GM21526 (cell line): Measurements from ENCODE around the gene ETV3.
"Not testable (repeated sequence)": the region's sequence is repeated elsewhere in the genome, so short reads cannot be mapped to it uniquely, and the experiment has no call there.

ENCODE experiments used
- ATAC-seq: cut with Tn5 transposase; IDR thresholded peaks from one replicate; pipeline ENCODE4 v1.9.1; 2021; ENCODE audit warnings: moderate library complexity; ENCODE audit not compliant: unreplicated experiment, low FRiP score

The ETV3 gene

DNA sequence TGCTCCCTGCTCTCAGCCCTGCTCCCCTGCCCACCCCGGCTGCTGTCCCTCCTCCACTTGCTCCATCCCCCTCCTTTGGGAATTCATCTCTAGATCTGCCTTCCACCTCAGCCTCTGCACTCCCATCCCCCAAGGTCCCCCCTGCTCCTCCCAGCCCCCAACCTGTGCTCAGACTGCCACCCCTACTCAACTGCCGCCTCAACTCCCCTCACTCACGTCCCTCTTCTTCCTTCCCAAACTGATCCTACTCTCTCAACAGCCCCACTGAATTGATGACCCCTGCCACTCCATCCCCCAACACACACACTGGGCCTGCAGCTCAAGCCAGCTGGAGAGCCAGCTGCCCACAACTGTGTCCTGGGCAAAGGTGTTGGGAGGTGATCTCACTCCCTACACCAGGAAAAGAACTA lies 22.8 kb downstream of the ETV3 start:
- ATAC-seq: no peak

DNA sequence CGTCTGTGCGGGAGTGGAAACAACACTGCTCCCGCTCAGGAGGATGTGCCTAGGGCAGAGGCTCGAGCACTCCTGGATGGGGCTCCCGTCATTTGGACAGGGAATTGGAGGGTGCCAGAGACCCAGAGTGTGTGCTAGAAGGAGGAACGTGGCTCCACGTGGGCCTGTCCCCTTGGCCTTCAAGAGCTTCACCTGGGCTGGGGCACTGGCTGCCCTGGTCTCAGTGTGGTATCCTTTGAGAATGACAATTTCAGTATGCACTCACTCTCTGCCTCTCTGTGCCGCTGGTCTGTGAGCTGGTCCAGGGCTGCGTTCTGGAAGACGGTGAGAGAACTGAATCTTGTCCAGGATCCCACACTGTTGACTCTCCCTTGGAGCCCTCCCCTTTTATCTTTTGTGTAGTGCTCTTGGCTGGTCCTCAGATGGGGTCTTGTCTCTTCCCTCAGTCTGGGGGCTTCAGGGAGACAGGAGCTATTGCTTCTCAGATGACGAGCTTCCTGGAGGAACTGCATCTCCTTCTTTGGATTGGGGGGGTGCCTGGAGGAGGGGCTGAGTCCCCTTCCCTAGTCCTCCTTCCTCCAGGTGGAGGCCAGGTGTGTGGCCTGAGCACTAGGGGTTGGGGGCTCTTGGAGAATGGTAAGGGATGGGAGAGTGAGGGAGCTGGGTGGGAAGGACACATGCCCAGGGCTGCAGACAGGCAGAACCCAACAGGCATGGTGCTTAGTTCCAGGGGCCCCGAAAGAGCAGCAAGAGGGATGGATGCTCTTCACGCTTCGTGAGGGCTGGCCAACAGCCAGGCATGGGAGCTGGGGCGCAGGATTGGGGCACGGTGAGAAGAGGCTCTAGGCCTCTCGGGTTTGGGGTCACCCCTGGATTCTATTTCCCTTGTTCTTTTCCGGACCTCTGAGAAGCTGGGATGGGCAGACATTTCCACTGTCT lies 23.7 kb downstream of the ETV3 start:
- ATAC-seq: no peak

DNA sequence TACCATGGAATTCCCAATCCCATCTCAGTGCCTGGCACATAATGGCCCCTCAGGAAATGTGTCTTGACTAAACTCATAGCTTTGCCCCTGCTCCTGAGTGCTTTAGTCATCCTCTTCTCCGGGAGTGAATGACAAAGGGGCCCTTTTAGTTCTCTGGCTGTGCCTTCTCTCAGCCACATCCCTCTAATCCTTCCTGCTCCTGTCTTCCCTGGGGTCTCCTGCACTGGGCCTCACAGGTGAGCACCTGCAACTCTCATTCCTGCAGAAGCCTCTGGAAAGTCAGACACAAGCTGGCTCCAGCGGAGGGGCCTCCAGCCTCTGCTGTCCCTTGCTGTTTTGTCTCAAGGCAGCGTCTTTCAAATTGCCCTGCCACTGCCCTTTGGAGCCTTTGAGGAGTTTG lies 24.6 kb downstream of the ETV3 start:
- ATAC-seq: no peak

DNA sequence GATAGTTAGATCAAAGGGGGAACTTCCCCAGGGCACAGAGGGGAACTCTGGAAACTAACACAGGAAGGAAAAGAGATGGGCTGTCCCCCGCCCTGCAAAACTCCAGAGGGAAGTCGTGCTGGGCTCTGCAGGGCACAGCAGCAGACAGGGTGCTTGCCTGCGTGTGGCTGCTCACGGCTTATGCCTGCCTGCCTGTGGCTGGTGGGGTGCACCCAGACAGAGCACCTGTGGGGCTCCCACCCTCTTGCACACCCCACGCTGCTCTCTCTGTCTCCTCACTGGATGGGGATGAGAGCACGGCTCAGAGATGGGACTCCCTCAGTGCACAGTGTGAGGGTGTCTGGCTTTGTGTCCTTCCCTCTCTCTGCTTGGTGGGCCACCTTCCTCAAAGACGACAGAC lies 25.1 kb downstream of the ETV3 start:
- ATAC-seq: no peak

DNA sequence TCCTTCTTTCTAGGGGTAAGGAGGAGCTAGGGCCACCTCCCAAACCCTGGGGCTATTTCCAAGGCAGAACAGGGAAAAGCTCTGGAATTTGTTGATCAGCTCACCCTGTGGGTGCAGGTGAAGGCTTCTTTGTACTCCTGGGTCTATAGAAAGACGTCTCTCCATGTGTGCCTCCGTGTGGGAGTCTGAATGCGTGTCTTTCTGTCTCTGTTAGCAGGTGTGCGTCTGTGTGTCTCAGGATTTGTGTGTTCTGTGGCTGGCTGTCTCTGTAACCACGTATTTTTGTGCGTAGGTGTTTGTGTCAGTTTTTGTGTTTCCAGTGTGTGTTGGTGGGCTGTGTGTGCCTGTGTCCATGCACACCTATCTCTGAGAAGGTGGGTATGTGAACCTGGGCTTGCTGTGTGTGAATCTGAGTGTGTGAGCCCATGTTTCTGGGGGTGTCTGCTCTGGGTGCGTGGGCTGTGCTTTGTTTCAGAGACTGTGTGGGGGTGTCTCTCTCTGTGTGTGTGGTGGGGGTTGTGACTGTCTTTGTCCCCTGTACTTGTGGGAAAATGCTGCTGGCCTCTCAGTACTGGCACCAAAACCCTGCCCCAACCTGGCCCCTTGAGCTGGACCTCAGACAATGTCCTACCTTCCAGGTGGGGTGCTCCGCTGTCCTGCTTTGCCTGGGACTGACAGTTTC lies 25.9 kb downstream of the ETV3 start:
- ATAC-seq: no peak

DNA sequence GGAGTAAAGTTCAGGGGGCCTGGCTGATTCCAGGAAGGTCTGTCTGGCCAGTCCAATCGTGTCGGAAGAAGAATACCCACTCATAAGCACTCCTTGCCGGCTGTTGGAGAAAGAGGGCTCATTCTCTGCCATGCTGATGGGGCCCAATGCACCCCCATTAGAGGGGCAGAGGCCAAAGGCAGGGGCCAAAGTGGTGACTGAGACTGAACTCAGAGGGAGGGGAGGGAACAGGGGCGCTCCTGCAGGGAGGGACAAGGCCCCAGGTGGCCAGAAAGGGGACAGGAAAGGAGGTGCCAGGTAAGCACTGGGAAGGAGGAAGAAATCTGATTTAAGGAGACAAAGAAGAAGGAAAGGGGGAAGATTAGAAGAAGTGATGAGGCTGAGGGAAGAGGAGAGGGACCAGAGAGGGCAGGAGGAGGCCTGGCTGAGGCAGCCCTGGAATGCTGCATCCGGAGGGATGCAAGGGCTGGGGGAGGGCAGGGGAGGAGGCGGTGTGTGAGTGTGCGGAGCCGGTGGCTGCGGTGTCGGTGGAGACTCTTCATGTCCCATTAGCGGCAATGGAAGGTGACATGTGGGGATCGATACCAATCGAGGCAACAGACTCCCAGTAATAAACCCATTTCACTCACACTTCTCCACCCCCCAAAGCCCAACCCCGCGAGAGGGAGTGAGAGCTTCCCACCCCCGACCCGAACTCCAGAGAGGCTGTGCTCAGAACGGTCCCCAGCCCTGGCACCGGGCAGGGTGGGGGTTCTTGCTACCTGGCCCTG lies 26.6 kb downstream of the ETV3 start:
- no peak for ATAC-seq

DNA sequence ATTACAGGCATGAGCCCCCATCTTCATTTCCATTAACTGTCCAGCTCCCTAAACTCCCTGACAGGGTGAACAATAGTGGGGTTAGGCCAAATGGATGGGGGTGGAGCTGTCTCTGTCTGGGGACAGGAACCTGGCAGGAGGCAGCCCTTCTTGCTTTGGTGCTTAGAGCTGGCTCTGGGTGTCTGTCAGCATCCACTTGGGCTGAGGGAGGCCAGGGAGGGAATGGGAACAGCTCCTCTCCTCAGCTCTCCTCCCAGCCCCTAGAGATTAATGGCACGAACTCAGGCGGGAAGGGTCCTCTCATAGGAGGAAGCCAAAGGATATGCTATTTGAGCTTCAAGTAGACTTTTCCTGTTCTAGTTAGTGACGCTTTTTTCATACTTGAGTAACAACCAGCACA lies 27.5 kb downstream of the ETV3 start:
- ATAC-seq: no peak

DNA sequence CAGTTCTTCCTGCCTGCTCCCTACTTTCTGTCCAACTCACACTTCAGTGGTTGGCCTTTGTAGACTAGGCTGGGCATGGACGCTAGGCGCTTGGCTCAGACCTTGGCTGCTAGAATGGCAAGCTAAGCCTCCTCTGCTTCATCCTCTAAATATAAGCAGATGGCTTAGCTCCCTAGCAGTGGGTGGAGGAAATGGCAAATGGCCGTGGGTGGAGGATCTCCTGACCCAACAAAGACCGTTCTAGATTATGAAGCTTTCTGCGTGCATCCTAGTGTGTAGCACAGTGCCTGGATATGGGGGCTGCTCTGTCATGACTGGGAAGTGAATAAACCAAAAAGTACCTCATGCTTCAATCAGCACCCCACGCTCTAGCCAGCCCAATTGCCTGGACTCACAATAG lies 28.2 kb downstream of the ETV3 start:
- no peak for ATAC-seq

DNA sequence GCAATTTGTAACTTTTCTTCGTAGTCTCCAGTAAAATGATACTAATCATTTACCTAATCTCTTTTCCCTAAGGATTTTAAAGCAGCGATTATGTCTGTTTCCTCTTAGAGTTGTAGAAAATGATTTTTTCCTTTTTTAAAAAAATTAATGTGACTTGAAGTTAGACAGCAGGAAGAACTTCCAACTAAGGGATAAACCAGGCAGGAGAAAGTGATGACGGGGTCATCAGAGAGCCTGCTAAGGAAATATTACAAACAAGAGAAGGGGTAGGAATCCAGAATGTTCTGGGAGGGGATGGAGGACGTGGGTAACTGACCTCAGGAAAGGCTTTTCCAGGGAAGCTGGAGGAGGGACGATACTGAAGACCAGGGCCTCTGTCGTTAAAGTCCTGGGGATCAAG lies 29.7 kb downstream of the ETV3 start:
- no peak for ATAC-seq

DNA sequence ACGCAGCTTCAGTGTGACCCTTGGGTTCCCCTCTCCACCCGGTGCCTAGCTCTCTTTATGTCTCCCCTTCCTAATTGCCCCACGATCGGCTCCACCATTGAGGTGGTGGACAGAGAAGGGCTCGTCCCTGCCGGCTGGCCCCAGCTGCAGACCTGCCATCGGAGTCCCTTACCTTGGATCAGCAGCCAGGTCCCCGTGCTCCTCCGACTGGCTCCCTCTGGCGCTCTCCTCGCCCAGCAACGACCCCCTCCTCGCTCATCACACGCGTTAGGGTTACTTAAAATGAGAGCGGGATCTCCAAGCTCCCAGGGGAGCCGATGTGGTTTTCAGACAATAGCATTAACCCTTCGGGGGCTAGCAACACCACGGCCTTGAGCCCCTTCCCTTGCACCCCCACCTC lies 30.5 kb downstream of the ETV3 start:
- ATAC-seq: no peak

DNA sequence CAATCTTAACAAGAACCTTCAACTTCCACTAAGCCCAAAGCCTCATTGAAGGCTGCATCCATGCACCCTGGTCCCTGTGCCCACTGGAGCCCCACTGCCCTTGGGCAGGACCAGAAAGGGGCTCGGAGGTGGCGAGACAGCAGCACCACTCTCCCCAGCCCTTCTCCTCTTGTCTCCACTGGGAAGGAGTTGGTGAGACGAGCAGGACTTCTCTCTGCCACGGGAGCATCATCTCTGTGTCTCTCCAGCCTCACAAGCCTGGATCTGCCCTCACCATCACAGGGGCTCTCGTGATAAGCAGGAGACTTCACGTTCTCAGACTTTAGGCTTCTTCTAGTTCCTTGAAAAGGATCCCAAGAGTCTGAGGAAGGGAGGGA lies 31.4 kb downstream of the ETV3 start:
- ATAC-seq: no peak

DNA sequence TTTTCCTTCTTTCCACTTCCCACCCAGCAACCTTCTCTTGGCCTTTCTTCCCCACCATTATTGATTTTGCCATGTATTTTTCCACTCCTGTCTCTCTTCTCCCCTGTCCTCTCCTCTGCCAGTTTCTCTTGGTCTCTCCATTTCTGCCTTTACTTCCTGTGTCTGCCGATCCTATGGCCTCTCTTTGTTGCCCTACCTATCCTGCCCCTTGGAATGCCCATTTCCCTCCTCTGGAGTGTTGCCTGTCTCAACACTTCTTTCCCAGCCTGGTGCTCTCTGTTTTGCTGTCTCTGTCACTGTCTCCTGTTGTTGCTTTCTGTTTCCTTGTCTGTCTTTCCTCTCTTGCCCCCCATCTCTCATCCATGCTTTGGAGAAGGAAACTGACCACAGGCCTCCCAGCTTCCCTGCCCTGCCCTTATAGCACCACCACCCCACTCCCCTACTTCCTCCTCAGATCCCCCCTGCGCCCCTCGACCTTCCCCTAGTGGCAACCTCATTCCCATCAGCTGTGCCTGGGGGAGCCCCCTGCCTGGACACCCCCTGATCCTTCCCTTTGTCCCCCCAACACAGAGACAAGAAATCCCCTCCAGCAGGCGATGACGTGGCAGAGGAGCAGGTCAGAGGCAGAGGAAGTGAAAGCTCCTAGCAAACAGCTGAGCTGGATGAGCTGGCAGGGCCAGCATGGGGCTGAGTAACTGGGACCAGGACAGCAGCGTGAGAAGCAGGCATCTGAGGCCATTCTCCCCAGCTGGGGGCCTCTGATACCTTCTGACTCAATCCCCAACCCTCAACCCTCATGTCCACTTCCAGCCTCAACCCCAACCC lies 32.0 kb downstream of the ETV3 start:
- ATAC-seq: no peak

DNA sequence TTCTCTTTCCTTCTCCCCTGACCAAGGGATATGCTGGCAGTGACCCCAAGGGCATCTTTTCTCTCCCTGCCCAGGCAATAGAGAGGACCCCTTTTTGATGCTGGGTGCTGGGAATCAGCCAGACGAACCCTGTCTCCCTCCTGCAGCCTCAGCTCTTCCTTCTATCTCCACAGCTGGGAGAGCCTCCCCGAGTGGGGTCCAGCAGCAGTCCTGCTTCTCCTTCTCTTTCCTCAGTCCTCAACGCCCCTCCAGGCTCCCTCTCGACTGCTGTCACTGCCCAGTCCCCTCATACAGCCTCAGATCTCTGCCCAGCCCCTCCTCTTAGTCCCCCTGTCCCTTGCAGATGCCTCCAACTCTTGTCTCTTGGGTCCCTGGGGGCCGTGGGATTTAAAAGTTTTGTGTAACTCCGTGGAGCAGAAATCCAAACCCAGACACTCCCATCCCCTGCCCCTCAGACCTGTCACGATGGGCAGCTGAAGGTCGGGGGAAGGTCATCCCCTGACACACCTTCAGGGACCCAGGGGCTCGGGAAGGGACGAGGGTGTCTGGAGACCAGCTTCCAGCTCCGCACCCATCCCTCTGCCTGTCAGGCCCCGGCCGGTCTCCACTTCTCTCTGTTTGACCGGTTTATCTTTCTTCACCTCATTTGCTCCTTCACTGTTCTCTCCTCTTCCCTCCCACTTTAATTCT lies 32.8 kb downstream of the ETV3 start:
- ATAC-seq: no peak

DNA sequence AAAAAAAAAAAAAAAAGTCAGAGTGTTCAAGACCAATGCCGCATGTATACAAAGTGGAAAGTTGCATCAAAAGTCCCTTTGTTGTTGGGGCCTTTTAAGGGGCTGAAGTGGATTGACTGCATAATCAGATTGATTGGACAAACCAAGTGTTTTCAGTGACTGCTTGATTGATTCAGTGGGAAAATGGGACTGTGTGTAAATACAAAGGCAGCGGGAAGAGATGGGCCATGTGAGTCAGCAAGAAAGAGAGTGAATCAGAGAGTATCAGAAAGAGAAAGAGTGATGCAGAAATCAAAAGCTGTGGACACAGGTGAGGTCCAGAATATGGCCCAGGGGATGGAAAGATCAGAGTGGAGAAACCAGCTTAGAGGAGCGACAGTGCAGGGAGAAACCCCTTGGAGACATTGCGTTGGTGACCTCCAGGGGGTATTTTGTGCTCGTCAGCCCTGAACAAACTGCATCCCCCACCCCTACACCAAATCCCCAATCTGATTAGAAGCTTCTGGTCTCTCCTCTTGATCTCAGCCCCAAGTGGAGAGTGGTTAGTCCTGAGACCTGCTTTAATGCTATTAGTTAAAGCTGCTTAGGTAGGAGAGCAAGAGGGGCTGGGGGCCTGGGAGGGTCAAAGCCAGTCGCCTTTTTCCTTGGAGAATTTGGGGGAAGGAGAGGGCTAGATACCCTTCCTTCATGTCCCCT lies 33.4 kb downstream of the ETV3 start:
- no peak for ATAC-seq

DNA sequence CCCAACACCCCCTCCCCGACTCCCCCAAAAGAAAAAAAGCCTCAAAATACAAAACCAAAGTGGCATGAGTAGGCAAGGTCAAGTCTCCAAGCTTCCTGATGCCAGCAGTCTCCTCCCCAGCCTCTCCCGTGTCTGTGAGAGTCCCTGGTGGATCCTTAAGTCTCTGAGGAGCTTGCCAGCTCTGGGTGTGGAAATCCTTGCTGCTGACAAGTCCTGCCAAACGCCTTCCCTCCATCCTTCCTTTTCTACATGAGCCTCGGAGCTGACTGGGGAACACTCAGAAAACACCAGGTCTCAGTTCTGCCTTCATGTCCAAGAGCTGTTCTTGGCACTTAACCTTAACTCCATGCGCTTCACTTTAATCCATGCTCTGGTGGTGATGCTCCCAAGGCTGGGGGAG lies 34.9 kb downstream of the ETV3 start:
- ATAC-seq: no peak

DNA sequence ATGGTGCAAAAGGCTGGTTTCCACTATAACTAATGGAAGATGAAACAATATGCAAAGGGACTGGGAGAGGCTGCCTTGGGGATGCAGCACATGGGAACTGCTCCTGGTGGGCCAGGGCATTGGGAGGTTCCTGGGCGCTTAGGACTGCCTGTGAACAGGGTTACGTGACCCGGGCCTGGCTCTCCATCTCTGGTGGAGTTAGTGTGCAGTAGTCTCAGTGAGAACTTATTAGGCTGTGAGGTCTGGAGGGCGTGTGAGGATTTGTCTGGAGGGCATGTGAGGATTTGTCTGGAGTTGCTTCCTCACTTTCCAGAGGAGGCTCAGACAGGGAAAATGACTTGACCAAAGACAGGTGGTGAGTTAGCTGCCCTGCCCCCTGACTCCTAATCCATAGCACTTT lies 37.0 kb downstream of the ETV3 start:
- no peak for ATAC-seq

DNA sequence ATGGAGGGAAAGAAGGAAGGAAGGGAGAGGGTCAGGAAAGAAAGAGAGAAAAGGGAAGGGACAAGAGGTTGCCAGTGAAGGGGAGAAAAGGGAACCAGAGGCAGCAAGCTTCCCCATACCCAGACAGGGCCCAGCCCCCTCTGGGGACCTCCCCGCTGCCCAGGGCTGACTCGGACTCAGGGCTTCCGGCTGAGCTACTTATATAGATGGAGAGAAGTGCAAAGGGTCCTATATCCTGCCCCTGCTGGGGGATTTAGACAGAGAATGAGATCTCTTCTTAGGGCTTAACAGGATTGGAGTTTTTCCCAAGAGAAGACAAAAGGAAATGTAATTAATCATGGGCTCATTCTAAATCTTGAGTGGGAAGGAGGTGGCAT lies 38.6 kb downstream of the ETV3 start, which contains the start of gene ETV3L:
TSS of gene ETV3L (minus strand) at position 176 of the 377 bp plus-strand sequence. CDS start 285 bp downstream, outside the sequence.
- no peak for ATAC-seq

DNA sequence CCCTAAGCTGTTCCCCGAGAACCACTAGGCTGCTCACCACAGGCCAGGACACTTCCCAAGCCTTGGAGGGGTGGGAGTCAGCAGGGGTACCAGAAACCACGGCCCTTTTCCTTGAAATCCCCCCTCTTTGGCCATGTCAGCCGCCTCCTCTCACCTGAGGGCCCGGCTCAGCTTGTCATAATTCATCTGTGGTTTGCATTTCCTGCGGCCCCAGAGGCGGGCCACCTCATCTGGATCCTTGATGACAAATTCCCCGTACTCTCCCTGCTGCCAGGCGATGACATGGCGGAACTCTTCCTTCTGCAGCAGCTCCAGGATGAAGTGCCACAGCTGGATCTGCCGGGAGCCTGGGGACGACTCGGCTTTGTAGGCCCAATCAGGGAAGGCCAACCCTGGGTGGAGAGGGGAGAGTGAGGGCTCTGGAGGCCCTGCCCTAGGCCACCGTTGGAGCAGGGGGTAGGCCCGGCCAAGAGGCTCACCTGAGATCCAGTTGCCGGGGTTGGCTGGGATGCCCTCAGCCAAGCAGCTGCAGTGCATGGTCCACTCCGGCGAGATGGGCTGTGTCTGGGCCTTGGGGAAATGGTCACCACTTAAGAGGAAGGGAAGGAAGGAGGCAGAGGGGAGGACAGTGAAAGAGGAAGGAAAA lies 39.1 kb downstream of the ETV3 start:
- not testable (repeated sequence) for ATAC-seq

DNA sequence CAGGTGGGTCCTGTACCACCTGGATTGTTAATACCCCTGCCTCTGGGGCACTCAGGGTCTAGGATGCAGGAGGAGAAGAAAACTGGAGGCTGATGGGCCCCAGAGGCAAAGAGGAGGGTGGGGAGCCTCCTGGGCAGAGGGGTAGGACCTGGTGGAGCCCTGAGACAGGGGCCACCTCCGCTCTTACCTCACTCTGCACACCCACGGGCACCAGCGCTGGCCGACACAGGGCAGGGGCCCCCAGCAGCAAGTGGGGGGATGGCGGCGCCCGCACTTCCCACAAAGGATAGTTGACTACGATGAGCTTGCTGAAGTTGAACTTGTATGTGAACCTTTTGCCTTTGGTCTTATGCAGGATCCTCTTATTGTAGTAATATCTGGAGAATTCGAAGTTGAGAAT lies 39.7 kb downstream of the ETV3 start:
- no peak for ATAC-seq
